Fibroblast of lung (primary cell): Measurements from ENCODE around the gene CD68. TPM values are rescaled to one million over a fixed set of nuclear protein-coding genes. Genes with fewer than 3 reads are reported as not detected.
A peak's percentile ranks its signal among the peaks of the same experiment; 100 is the strongest.

Experiments used
- DNase-seq, 2 donors: peaks; one replicate each; pipeline versions ENCODE4 v3.0.0 to v3.0.0-alpha.2; 2010; ENCODE audit warnings: low read depth in 2 of 2
- H2AFZ ChIP-seq: 2 replicates; pipeline ENCODE4 v1.5.1; 2012; ENCODE audit warnings: low read length, control low read depth, inconsistent platforms
- H3K27ac ChIP-seq: 2 replicates; pipeline ENCODE4 v1.5.1; 2011; ENCODE audit warnings: low read length, control low read depth; ENCODE audit not compliant: insufficient read depth
- H3K27me3 ChIP-seq: 2 replicates; pipeline ENCODE4 v1.5.1; 2011; ENCODE audit warnings: mild to moderate bottlenecking, low read length; ENCODE audit not compliant: control insufficient read depth, insufficient read depth
- H3K36me3 ChIP-seq: 2 replicates; pipeline ENCODE4 v1.5.1; 2011; ENCODE audit warnings: low read length; ENCODE audit not compliant: control insufficient read depth, insufficient read depth
- H3K4me1 ChIP-seq: 2 replicates; pipeline ENCODE4 v1.5.1; 2011; ENCODE audit warnings: low read length; ENCODE audit not compliant: control insufficient read depth, insufficient read depth; ENCODE audit errors: extremely low read depth
- H3K4me2 ChIP-seq: 2 replicates; pipeline ENCODE4 v1.5.1; 2011; ENCODE audit warnings: low read length, control low read depth; ENCODE audit not compliant: insufficient read depth; ENCODE audit errors: extremely low read depth
- H3K4me3 ChIP-seq, 4 experiments: fragments of 200-600 bp in 1 of 4; sonication (generic) in 1 of 4; replicated peaks in 1 of 4; 2 replicates each; pipeline ENCODE4 v1.5.1; 2011 to 2016; ENCODE audit warnings: low read length in 4 of 4, low read depth in 3 of 4, mild to moderate bottlenecking in 3 of 4, control low read depth in 2 of 4, inconsistent platforms in 1 of 4, mixed read lengths in 1 of 4; ENCODE audit not compliant: insufficient read depth in 1 of 4; ENCODE audit errors: control extremely low read depth in 1 of 4
- H3K79me2 ChIP-seq: 2 replicates; pipeline ENCODE4 v1.5.1; 2012; ENCODE audit warnings: mild to moderate bottlenecking, low read length, inconsistent platforms; ENCODE audit not compliant: control insufficient read depth, insufficient read depth
- H3K9ac ChIP-seq: 2 replicates; pipeline ENCODE4 v1.5.1; 2011; ENCODE audit warnings: mild to moderate bottlenecking, low read length, control low read depth; ENCODE audit not compliant: insufficient read depth
- H3K9me3 ChIP-seq: 2 replicates; pipeline ENCODE4 v1.5.1; 2012; ENCODE audit warnings: low read depth, low read length; ENCODE audit not compliant: control insufficient read depth, insufficient read depth
- H4K20me1 ChIP-seq: 2 replicates; pipeline ENCODE4 v1.5.1; 2011; ENCODE audit warnings: low read length; ENCODE audit not compliant: control insufficient read depth, insufficient read depth; ENCODE audit errors: extremely low read depth
- CTCF ChIP-seq, 2 donors: IDR thresholded peaks in 1 of 2; conservative IDR thresholded peaks in 1 of 2; 1 replicate in 1 of 2; 2 replicates in 1 of 2; pipeline ENCODE4 v1.5.1; 2011 to 2012; ENCODE audit warnings: low read length in 2 of 2, control low read depth in 1 of 2, inconsistent platforms in 1 of 2, low read depth in 1 of 2, mild to moderate bottlenecking in 1 of 2
- EZH2 ChIP-seq: IDR thresholded peaks from 2 replicates; pipeline ENCODE4 v1.5.1; 2012; ENCODE audit warnings: low read length, control low read depth, mild to moderate bottlenecking; ENCODE audit errors: missing control alignments
- polyA plus RNA-seq, 2 donors: library from polyadenylated mRNA; depleted of rRNA in 1 of 2; stranded (reverse) in 1 of 2; unstranded in 1 of 2; fragments of >200 nt; gene quantifications; 2 replicates each; pipeline ENCODE4 v1.2.1, GENCODE V29; 2011 to 2012; ENCODE audit warnings: missing spikeins in 1 of 2
- total RNA-seq: library from RNA; depleted of rRNA; stranded (reverse); fragments of >200 nt; gene quantifications from 2 replicates; pipeline ENCODE4 v1.2.1, GENCODE V29; 2014

Gene CD68
- total and polyA plus RNA-seq, 2 donors (not counting 1 experiment from before 2014, with no cell fraction given): 29.4 to 90.4 TPM

DNA sequence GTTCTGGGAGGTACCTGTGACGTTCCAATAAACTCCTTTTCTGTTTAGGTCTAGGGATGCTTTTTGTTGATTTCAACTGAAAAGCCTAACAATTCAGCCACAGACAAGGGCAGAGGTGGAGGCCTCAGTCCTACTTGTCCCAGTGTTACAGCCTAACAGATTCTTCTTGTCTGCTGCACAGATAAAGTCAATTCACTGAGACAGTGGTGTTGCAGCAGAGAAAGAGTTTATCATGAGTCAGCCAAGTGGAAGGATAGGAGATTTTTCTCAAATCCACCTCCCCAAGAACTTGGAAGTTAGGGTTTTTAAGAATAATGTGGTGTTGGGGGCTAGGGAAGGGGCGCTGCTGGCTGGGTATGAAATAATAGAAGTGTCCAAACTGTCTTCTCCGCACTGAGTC is 41.4 kb upstream of the CD68 start:
- Histone ChIP-seq H2AFZ (no peak overlapping the region), H3K9ac (no peak overlapping the region), H3K4me3 (no peak overlapping the region), H3K4me2 (no peak overlapping the region), H3K4me1 (no peaks in the 10 kb centered on the region), H3K36me3 (no peaks in the 10 kb centered on the region), H4K20me1 (no peaks in the 10 kb centered on the region), H3K9me3 (no peaks in the 10 kb centered on the region), H3K27ac (no peak overlapping the region), H3K79me2 (no peaks in the 10 kb centered on the region), H3K27me3 (no peaks in the 10 kb centered on the region)
- DNase-seq: no peak
- no peak for TF ChIP-seq CTCF (conservative IDR thresholded peaks at IDR 0.05 in 1 of 2, IDR thresholded peaks at IDR 0.05 in 1 of 2; ENCODE audit: low read depth in 1 of 2, low read length in 2 of 2)
- no peak for TF ChIP-seq EZH2

- Histone ChIP-seq H3K4me1 (no peaks in the 10 kb centered on the region), H3K4me3 (no peak overlapping the region), H3K36me3 (no peaks in the 10 kb centered on the region), H3K4me2 (no peak overlapping the region), H2AFZ (no peak overlapping the region), H3K27ac (no peak overlapping the region), H3K9ac (no peak overlapping the region), H4K20me1 (no peaks in the 10 kb centered on the region), H3K79me2 (no peaks in the 10 kb centered on the region), H3K27me3 (no peaks in the 10 kb centered on the region), H3K9me3 (no peaks in the 10 kb centered on the region)
- peak in 1 of 2 donors; percentile 80 for DNase-seq
- TF ChIP-seq CTCF (conservative IDR thresholded peaks at IDR 0.05 in 1 of 2, IDR thresholded peaks at IDR 0.05 in 1 of 2; ENCODE audit: low read depth in 1 of 2, low read length in 2 of 2): no peak
Observed at GRCh38 chr17:7538891-7539545, 40.4 kb upstream of the CD68 start.

DNA sequence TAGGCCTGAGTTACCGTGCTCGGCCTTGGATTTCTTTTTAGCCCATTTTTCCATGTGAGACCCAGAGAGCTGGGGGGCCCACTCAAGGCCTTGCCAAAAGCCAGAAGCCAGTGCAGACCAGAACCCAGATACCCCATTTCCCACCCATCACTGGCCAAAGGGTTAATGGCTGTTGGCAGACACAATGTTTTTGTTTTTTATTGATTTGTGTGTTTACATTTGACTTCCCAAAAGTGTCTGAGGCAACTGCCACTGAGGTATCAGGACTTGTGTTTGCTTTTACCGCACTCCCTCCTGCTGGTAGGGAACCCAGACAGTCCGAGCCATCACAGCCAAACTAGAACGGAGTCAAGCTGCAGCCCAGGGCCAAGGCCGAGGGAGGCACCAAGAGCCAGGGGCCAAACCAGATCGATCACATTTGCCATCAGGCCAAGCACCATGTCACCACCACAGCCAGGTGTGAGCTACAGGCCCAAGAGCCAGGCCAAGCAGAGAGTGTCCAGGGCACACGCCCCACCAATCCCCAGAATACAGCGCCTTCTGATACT is 38.3 kb upstream of the CD68 start:
- no peak overlapping the region for H3K4me3 ChIP-seq
- H3K27ac ChIP-seq: no peak overlapping the region
- H3K36me3 ChIP-seq: no peaks in the 10 kb centered on the region
- no peak overlapping the region for H2AFZ ChIP-seq
- TF ChIP-seq CTCF (conservative IDR thresholded peaks at IDR 0.05 in 1 of 2, IDR thresholded peaks at IDR 0.05 in 1 of 2; ENCODE audit: low read depth in 1 of 2, low read length in 2 of 2) (no peak), EZH2 (no peak)
- no peaks in the 10 kb centered on the region for H3K9me3 ChIP-seq
- no peaks in the 10 kb centered on the region for H4K20me1 ChIP-seq
- no peaks in the 10 kb centered on the region for H3K79me2 ChIP-seq
- no peak overlapping the region for H3K9ac ChIP-seq
- H3K4me2 ChIP-seq: no peak overlapping the region
- DNase-seq: no peak
- no peaks in the 10 kb centered on the region for H3K27me3 ChIP-seq
- no peaks in the 10 kb centered on the region for H3K4me1 ChIP-seq
